ENCODE measurements around the gene PRPF6. TPM values are rescaled to one million over a fixed set of nuclear protein-coding genes. Genes with fewer than 3 reads are reported as not detected.

The PRPF6 gene
- total and polyA plus RNA-seq, 2 of the 13 experiments (the other 11 are each of a cell fraction or from before 2014, with no cell fraction given): 63.7 to 101 TPM

DNA sequence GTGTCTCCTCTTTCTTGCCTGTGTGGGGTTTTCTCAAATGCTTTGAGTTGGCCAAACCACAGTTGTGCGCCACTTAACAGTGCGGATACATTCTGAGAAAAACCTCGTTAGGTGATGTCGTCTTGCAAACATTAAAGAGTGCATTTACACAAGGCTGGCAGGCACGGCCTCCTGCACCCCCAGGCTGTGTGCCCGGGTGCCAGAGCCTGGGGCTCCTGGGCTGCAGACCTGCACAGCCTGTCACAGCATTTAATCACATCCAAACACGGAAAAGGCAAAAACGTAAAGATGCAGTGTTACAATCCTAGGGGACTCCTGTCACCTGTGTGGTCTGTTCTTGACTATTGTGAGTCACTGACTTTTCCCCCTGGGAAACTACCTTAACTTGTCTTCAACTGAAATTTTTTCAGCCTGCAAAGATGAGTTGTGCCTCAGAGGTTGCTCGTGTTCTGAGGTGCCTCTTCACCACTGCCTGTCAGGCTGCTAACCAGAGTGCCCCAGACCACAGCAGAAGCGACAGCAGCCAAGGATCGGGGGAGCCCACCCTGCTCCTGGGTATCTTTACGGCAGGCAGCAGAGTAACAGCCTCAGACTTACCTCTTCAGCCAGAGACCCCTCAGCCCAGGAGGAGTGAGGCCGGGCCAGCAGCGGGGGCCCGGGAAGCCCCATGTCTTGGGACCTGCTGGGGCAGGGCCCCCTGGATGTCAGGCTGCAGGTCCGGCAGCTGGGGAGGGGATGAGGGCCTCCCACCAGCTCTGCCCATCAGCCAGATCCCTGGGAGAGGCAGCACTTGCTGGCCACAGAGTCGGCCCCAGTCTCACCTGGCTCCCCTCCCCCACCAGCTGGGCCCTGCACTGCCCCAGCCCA is 54.4 kb downstream of the PRPF6 start (continued):
- TF ChIP-seq, protein P1, sequence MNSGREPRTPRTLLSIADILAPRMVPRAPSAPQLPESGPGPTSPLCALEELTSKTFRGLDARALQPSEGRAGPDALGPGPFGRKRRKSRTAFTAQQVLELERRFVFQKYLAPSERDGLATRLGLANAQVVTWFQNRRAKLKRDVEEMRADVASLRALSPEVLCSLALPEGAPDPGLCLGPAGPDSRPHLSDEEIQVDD (CRISPR knock-in tag; IDR thresholded peaks at IDR 0.05; ENCODE audit: borderline replicate concordance): 0 out of 2 replicates have a peak, but pooled peaks have one; percentile 6
- 0 out of 2 replicates have a peak, but pooled peaks have one; percentile 10 for TF ChIP-seq ZNF720 (CRISPR knock-in tag; IDR thresholded peaks at IDR 0.05)
- TF ChIP-seq, protein P2, sequence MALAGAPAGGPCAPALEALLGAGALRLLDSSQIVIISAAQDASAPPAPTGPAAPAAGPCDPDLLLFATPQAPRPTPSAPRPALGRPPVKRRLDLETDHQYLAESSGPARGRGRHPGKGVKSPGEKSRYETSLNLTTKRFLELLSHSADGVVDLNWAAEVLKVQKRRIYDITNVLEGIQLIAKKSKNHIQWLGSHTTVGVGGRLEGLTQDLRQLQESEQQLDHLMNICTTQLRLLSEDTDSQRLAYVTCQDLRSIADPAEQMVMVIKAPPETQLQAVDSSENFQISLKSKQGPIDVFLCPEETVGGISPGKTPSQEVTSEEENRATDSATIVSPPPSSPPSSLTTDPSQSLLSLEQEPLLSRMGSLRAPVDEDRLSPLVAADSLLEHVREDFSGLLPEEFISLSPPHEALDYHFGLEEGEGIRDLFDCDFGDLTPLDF (CRISPR knock-in tag; IDR thresholded peaks at IDR 0.05): no peak
- TF ChIP-seq SAFB2 (CRISPR knock-in tag; IDR thresholded peaks at IDR 0.05; ENCODE audit: borderline replicate concordance, low read depth): no peak
- TF ChIP-seq, protein P3, sequence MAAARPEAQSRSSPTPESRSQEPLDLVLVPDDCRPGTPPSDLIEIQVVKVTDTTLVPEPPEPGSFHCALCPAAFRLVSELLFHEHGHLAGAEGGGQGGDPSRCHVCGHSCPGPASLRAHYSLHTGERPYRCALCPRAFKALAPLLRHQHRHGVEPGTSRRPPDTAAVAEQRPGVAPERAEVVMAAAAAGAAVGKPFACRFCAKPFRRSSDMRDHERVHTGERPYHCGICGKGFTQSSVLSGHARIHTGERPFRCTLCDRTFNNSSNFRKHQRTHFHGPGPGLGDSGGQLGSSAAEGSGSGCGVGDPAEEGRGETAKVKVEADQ (CRISPR knock-in tag; IDR thresholded peaks at IDR 0.05; ENCODE audit: borderline replicate concordance): peak; percentile 14; the same call in 1 of the 2 replicates
- no peak for TF ChIP-seq NCOA5 (CRISPR knock-in tag; IDR thresholded peaks at IDR 0.05)
- TF ChIP-seq AGO2 (optimal IDR thresholded peaks at IDR 0.05; ENCODE audit: low read depth, low read length): no peak
- no peak for TF ChIP-seq HOXA3 (CRISPR knock-in tag; IDR thresholded peaks at IDR 0.05)
- 0 out of 2 replicates have a peak, but pooled peaks have one; percentile 25 for TF ChIP-seq MYNN (CRISPR knock-in tag; IDR thresholded peaks at IDR 0.05; ENCODE audit: low read depth)
- no peak for TF ChIP-seq ZMYM2 (CRISPR knock-in tag; IDR thresholded peaks at IDR 0.05)
- no peak for TF ChIP-seq POGZ (CRISPR knock-in tag; IDR thresholded peaks at IDR 0.05)
- TF ChIP-seq, protein P4, sequence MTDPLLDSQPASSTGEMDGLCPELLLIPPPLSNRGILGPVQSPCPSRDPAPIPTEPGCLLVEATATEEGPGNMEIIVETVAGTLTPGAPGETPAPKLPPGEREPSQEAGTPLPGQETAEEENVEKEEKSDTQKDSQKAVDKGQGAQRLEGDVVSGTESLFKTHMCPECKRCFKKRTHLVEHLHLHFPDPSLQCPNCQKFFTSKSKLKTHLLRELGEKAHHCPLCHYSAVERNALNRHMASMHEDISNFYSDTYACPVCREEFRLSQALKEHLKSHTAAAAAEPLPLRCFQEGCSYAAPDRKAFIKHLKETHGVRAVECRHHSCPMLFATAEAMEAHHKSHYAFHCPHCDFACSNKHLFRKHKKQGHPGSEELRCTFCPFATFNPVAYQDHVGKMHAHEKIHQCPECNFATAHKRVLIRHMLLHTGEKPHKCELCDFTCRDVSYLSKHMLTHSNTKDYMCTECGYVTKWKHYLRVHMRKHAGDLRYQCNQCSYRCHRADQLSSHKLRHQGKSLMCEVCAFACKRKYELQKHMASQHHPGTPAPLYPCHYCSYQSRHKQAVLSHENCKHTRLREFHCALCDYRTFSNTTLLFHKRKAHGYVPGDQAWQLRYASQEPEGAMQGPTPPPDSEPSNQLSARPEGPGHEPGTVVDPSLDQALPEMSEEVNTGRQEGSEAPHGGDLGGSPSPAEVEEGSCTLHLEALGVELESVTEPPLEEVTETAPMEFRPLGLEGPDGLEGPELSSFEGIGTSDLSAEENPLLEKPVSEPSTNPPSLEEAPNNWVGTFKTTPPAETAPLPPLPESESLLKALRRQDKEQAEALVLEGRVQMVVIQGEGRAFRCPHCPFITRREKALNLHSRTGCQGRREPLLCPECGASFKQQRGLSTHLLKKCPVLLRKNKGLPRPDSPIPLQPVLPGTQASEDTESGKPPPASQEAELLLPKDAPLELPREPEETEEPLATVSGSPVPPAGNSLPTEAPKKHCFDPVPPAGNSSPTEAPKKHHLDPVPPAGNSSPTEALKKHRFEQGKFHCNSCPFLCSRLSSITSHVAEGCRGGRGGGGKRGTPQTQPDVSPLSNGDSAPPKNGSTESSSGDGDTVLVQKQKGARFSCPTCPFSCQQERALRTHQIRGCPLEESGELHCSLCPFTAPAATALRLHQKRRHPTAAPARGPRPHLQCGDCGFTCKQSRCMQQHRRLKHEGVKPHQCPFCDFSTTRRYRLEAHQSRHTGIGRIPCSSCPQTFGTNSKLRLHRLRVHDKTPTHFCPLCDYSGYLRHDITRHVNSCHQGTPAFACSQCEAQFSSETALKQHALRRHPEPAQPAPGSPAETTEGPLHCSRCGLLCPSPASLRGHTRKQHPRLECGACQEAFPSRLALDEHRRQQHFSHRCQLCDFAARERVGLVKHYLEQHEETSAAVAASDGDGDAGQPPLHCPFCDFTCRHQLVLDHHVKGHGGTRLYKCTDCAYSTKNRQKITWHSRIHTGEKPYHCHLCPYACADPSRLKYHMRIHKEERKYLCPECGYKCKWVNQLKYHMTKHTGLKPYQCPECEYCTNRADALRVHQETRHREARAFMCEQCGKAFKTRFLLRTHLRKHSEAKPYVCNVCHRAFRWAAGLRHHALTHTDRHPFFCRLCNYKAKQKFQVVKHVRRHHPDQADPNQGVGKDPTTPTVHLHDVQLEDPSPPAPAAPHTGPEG (CRISPR knock-in tag; IDR thresholded peaks at IDR 0.05): no peak
- TF ChIP-seq STAG1 (CRISPR knock-in tag; IDR thresholded peaks at IDR 0.05): no peak
- TF ChIP-seq, protein P5, sequence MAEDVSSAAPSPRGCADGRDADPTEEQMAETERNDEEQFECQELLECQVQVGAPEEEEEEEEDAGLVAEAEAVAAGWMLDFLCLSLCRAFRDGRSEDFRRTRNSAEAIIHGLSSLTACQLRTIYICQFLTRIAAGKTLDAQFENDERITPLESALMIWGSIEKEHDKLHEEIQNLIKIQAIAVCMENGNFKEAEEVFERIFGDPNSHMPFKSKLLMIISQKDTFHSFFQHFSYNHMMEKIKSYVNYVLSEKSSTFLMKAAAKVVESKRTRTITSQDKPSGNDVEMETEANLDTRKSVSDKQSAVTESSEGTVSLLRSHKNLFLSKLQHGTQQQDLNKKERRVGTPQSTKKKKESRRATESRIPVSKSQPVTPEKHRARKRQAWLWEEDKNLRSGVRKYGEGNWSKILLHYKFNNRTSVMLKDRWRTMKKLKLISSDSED (CRISPR knock-in tag; IDR thresholded peaks at IDR 0.05): 0 out of 2 replicates have a peak, but pooled peaks have one; percentile 44
- TF ChIP-seq ZNF879 (CRISPR knock-in tag; IDR thresholded peaks at IDR 0.05): no peak
- TF ChIP-seq ISX (CRISPR knock-in tag; conservative IDR thresholded peaks at IDR 0.05): no peak
- no peak for TF ChIP-seq SALL1 (CRISPR knock-in tag; IDR thresholded peaks at IDR 0.05)
- no peak for TF ChIP-seq ZNF550 (CRISPR knock-in tag; IDR thresholded peaks at IDR 0.05; ENCODE audit: borderline replicate concordance)
- TF ChIP-seq GATAD1 (CRISPR knock-in tag; IDR thresholded peaks at IDR 0.05): no peak

All from HepG2 (cell line).